GM12878 (cell line): ENCODE results near the gene NUP205.
"Not testable (repeated sequence)": the region's sequence is repeated elsewhere in the genome, so short reads cannot be mapped to it uniquely, and the experiment has no call there.

Experiments used
- EP300 ChIP-seq, 2 experiments: fragments of 150-350 bp in 1 of 2; IDR thresholded peaks; 2 replicates each; pipeline ENCODE4 v1.6.1; 2011 to 2012; ENCODE audit warnings: low read depth in 2 of 2, low read length in 2 of 2, borderline replicate concordance in 1 of 2, improper control_type of control experiment in 1 of 2, inconsistent platforms in 1 of 2; ENCODE audit not compliant: control insufficient read depth in 1 of 2
- NFIC ChIP-seq: IDR thresholded peaks from 2 replicates; pipeline ENCODE4 v1.6.1; 2012; ENCODE audit warnings: low read depth, mild to moderate bottlenecking, inconsistent platforms, low read length, moderate library complexity
- USF2 ChIP-seq: IDR thresholded peaks from 2 replicates; pipeline ENCODE4 v1.6.1; 2011; ENCODE audit warnings: low read depth, low read length, improper control_type of control experiment, borderline replicate concordance
- ZZZ3 ChIP-seq: IDR thresholded peaks from 2 replicates; pipeline ENCODE4 v1.6.1; 2011; ENCODE audit warnings: low read depth; ENCODE audit not compliant: control insufficient read depth, insufficient read length
- TF ChIP-seq, protein P1 (sequence below): IDR thresholded peaks from 2 replicates; pipeline ENCODE4 v1.6.1; 2012; ENCODE audit warnings: low read depth, low read length, improper control_type of control experiment
- TF ChIP-seq, protein P2 (sequence below): IDR thresholded peaks from 2 replicates; pipeline ENCODE4 v1.6.1; 2012; ENCODE audit warnings: mild to moderate bottlenecking, low read depth, low read length
- TF ChIP-seq, protein P3 (sequence below), 3 experiments: IDR thresholded peaks in 2 of 3; conservative IDR thresholded peaks in 1 of 3; 2 replicates each; pipeline ENCODE4 v1.5.1; 2011; ENCODE audit warnings: low read depth in 3 of 3, low read length in 3 of 3, mild to moderate bottlenecking in 3 of 3, control low read depth in 2 of 3, moderate library complexity in 2 of 3, inconsistent platforms in 1 of 3, mixed read lengths in 1 of 3; ENCODE audit not compliant: control insufficient read depth in 2 of 3, insufficient read depth in 1 of 3; ENCODE audit errors: extremely low read depth in 1 of 3

- not testable (repeated sequence) for TF ChIP-seq USF2; ZZZ3; NFIC; EP300 (IDR thresholded peaks at IDR 0.05; ENCODE audit: borderline replicate concordance in 1 of 2, control insufficient read depth in 1 of 2, low read depth in 2 of 2, low read length in 2 of 2)
- TF ChIP-seq, protein P1, sequence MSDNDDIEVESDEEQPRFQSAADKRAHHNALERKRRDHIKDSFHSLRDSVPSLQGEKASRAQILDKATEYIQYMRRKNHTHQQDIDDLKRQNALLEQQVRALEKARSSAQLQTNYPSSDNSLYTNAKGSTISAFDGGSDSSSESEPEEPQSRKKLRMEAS: not testable (repeated sequence)
- TF ChIP-seq, protein P2, sequence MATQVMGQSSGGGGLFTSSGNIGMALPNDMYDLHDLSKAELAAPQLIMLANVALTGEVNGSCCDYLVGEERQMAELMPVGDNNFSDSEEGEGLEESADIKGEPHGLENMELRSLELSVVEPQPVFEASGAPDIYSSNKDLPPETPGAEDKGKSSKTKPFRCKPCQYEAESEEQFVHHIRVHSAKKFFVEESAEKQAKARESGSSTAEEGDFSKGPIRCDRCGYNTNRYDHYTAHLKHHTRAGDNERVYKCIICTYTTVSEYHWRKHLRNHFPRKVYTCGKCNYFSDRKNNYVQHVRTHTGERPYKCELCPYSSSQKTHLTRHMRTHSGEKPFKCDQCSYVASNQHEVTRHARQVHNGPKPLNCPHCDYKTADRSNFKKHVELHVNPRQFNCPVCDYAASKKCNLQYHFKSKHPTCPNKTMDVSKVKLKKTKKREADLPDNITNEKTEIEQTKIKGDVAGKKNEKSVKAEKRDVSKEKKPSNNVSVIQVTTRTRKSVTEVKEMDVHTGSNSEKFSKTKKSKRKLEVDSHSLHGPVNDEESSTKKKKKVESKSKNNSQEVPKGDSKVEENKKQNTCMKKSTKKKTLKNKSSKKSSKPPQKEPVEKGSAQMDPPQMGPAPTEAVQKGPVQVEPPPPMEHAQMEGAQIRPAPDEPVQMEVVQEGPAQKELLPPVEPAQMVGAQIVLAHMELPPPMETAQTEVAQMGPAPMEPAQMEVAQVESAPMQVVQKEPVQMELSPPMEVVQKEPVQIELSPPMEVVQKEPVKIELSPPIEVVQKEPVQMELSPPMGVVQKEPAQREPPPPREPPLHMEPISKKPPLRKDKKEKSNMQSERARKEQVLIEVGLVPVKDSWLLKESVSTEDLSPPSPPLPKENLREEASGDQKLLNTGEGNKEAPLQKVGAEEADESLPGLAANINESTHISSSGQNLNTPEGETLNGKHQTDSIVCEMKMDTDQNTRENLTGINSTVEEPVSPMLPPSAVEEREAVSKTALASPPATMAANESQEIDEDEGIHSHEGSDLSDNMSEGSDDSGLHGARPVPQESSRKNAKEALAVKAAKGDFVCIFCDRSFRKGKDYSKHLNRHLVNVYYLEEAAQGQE: not testable (repeated sequence)
- TF ChIP-seq, protein P3, sequence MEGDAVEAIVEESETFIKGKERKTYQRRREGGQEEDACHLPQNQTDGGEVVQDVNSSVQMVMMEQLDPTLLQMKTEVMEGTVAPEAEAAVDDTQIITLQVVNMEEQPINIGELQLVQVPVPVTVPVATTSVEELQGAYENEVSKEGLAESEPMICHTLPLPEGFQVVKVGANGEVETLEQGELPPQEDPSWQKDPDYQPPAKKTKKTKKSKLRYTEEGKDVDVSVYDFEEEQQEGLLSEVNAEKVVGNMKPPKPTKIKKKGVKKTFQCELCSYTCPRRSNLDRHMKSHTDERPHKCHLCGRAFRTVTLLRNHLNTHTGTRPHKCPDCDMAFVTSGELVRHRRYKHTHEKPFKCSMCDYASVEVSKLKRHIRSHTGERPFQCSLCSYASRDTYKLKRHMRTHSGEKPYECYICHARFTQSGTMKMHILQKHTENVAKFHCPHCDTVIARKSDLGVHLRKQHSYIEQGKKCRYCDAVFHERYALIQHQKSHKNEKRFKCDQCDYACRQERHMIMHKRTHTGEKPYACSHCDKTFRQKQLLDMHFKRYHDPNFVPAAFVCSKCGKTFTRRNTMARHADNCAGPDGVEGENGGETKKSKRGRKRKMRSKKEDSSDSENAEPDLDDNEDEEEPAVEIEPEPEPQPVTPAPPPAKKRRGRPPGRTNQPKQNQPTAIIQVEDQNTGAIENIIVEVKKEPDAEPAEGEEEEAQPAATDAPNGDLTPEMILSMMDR (IDR thresholded peaks at IDR 0.05 in 2 of 3, conservative IDR thresholded peaks at IDR 0.05 in 1 of 3; ENCODE audit: control insufficient read depth in 2 of 3, extremely low read depth in 1 of 3, insufficient read depth in 1 of 3, low read depth in 3 of 3, low read length in 3 of 3): not testable (repeated sequence)
These were observed 82.0 kb downstream of the NUP205 start for GRCh38 chr7:135639690-135640089.
